ENCODE data around the gene UTP15. TPM values are rescaled to one million over a fixed set of nuclear protein-coding genes. Genes with fewer than 3 reads are reported as not detected.

The UTP15 gene
- total RNA-seq, 1 experiment from 2014 or later: 27.6 TPM

DNA sequence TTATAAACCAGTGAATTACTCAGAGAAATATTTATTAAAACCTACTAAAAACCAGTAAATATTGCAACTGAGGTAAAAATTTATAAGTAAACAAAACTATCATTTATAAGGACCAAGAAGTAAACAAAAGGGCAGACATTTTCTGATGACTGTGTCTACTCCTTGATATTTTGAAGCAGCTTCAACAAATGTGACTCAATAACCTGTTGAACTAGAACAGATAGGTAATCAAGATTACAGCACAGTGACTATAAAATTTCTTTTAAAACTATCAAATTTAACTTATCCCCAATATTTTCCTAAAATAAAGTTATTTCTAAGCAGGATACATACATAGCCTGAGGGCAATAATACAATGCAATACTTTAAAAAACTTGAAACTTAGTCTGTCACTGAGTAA lies 12.9 kb upstream of the UTP15 start:
- Histone ChIP-seq H3K4me1 (ENCODE audit: insufficient read depth, low read length) (peaks cover 8% of the 10 kb centered on the region; the same call in 1 of the 2 replicates), H3K36me3 (ENCODE audit: low read depth, low read length) (no peaks in the 10 kb centered on the region), H2AFZ (ENCODE audit: low read length) (no peak overlapping the region), H3K4me3 (ENCODE audit: low read length) (no peak overlapping the region), H3K9me3 (ENCODE audit: low read length) (no peaks in the 10 kb centered on the region), H3K79me2 (ENCODE audit: low read length) (no peaks in the 10 kb centered on the region), H4K20me1 (ENCODE audit: low read length) (no peaks in the 10 kb centered on the region), H3K9ac (ENCODE audit: low read length) (no peak overlapping the region), H3K27ac (ENCODE audit: low read length) (no peak overlapping the region), H3F3A (ENCODE audit: low read length, unreplicated experiment) (no peaks in the 10 kb centered on the region), H3K9me2 (replicated peaks; ENCODE audit: low read length) (no peaks in the 10 kb centered on the region), H3K4me2 (ENCODE audit: low read length) (no peak overlapping the region), H3K27me3 (ENCODE audit: low read length) (no peaks in the 10 kb centered on the region)
- ATAC-seq (no peak), DNase-seq (peak; percentile 27)
- intact Hi-C loops (cut with micrococcal nuclease): no loop called here
- no TSS peak for BruUV-seq (replicated peaks)
- CTCF ChIA-PET: no interaction called here
- POLR2A ChIA-PET (ENCODE audit: unreplicated experiment): no interaction called here
- TF ChIP-seq EZH2phosphoT487 (IDR thresholded peaks at IDR 0.05; ENCODE audit: borderline replicate concordance, low read length) (no peak), CTCF (conservative IDR thresholded peaks at IDR 0.05; ENCODE audit: low read depth, low read length) (no peak), EZH2 (IDR thresholded peaks at IDR 0.05; ENCODE audit: low read length, unreplicated experiment) (no peak)

GRCh38 chr5:73558950-73559349 lies 6.6 kb upstream of the UTP15 start:
- Histone ChIP-seq H3K27ac (ENCODE audit: low read length) (no peak overlapping the region), H3K4me1 (ENCODE audit: insufficient read depth, low read length) (0 out of 2 replicates have a peak, but pooled peaks cover 2% of the 10 kb centered on the region), H3K27me3 (ENCODE audit: low read length) (no peaks in the 10 kb centered on the region), H4K20me1 (ENCODE audit: low read length) (no peaks in the 10 kb centered on the region), H3K9me2 (replicated peaks; ENCODE audit: low read length) (no peaks in the 10 kb centered on the region), H3F3A (ENCODE audit: low read length, unreplicated experiment) (no peaks in the 10 kb centered on the region), H3K36me3 (ENCODE audit: low read depth, low read length) (no peaks in the 10 kb centered on the region), H3K9me3 (ENCODE audit: low read length) (no peaks in the 10 kb centered on the region), H3K79me2 (ENCODE audit: low read length) (peaks cover 5% of the 10 kb centered on the region; the same call in 1 of the 2 replicates), H3K9ac (ENCODE audit: low read length) (no peak overlapping the region), H2AFZ (ENCODE audit: low read length) (no peak overlapping the region), H3K4me2 (ENCODE audit: low read length) (no peak overlapping the region), H3K4me3 (ENCODE audit: low read length) (no peak overlapping the region)
- intact Hi-C loops (cut with micrococcal nuclease): no loop called here
- no TSS peak for BruUV-seq (replicated peaks)
- DNase-seq: peak; percentile 36
- TF ChIP-seq CTCF (conservative IDR thresholded peaks at IDR 0.05; ENCODE audit: low read depth, low read length) (peak; percentile 44; the same call in 1 of the 2 replicates), EZH2 (IDR thresholded peaks at IDR 0.05; ENCODE audit: low read length, unreplicated experiment) (no peak), EZH2phosphoT487 (IDR thresholded peaks at IDR 0.05; ENCODE audit: borderline replicate concordance, low read length) (no peak)
- POLR2A ChIA-PET (ENCODE audit: unreplicated experiment): no interaction called here
- peak; percentile 70 for ATAC-seq
- CTCF ChIA-PET: interaction anchor here (0.7 kb wide), 1 partner anchor 782 kb away, joined by 3 read pairs; no protein-coding TSS in a partner anchor

DNA sequence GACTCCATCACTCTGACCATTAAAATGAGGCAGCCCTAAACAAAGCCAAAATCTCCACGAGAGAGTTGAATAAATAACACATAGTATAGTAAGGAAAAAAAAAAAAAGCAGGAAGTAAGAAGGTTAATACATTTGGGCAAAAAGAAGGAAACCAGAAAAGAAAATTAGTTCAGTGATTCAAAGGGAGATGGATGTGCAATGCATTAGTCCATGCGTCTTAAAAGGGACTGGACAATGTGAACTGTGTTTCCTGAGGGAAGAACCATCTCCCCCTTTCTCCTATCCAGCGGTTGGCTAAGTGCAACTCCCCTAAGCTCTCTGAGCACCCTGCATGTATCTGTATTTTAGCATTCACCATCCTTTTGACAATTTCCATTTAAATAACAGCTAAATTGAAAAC lies 1.5 kb upstream of the UTP15 start:
- Histone ChIP-seq H4K20me1 (ENCODE audit: low read length) (no peaks in the 10 kb centered on the region), H3K4me2 (ENCODE audit: low read length) (peak overlapping the region; percentile 91), H3K9me3 (ENCODE audit: low read length) (no peaks in the 10 kb centered on the region), H2AFZ (ENCODE audit: low read length) (0 out of 2 replicates have a peak overlapping the region, but pooled peaks have one; percentile 92), H3K9ac (ENCODE audit: low read length) (peak overlapping the region; percentile 85; the same call in 1 of the 2 replicates), H3K79me2 (ENCODE audit: low read length) (peaks cover 53% of the 10 kb centered on the region), H3K4me3 (ENCODE audit: low read length) (peak overlapping the region; percentile 72), H3K4me1 (ENCODE audit: insufficient read depth, low read length) (peaks cover 8% of the 10 kb centered on the region; the same call in 1 of the 2 replicates), H3F3A (ENCODE audit: low read length, unreplicated experiment) (no peaks in the 10 kb centered on the region), H3K36me3 (ENCODE audit: low read depth, low read length) (no peaks in the 10 kb centered on the region), H3K27me3 (ENCODE audit: low read length) (no peaks in the 10 kb centered on the region), H3K27ac (ENCODE audit: low read length) (no peak overlapping the region), H3K9me2 (replicated peaks; ENCODE audit: low read length) (no peaks in the 10 kb centered on the region)
- no TSS peak for BruUV-seq (replicated peaks)
- no peak for DNase-seq
- intact Hi-C loops (cut with micrococcal nuclease): no loop called here
- POLR2A ChIA-PET (ENCODE audit: unreplicated experiment): interaction anchor here (0.6 to 0.7 kb wide), 3 partner anchors 22 to 338 kb away, joined by 5 to 6 read pairs (median 5); no protein-coding TSS in a partner anchor
- CTCF ChIA-PET: no interaction called here
- TF ChIP-seq CTCF (conservative IDR thresholded peaks at IDR 0.05; ENCODE audit: low read depth, low read length) (no peak), EZH2phosphoT487 (IDR thresholded peaks at IDR 0.05; ENCODE audit: borderline replicate concordance, low read length) (no peak), EZH2 (IDR thresholded peaks at IDR 0.05; ENCODE audit: low read length, unreplicated experiment) (no peak)
- no peak for ATAC-seq
